ENCODE data around the gene LAMB3.

LAMB3 gene

GRCh38 chr1:209626346-209627026, 25.7 kb downstream of the LAMB3 start:
- FAIRE-seq = no peak
- TF ChIP-seq TAF1 (IDR thresholded peaks at IDR 0.05; ENCODE audit: low read depth, low read length) = no peak
- TF ChIP-seq POLR2AphosphoS5 (IDR thresholded peaks at IDR 0.05; ENCODE audit: low read depth, low read length) = no peak
- TF ChIP-seq POLR2A (IDR thresholded peaks at IDR 0.05; ENCODE audit: low read depth, low read length) = no peak
- TF ChIP-seq SPI1 (IDR thresholded peaks at IDR 0.05; ENCODE audit: low read depth, low read length) = no peak
- TF ChIP-seq PAX5 (IDR thresholded peaks at IDR 0.05; ENCODE audit: insufficient read depth, low read length, severe bottlenecking) = no peak
- no peak for DNase-seq (ENCODE audit: insufficient read length, low spot score)

- FAIRE-seq = no peak
- no peak for DNase-seq (ENCODE audit: insufficient read length, low spot score)
- TF ChIP-seq POU2F2 (IDR thresholded peaks at IDR 0.05; ENCODE audit: low read depth, low read length) (no peak), POLR2AphosphoS5 (IDR thresholded peaks at IDR 0.05; ENCODE audit: low read depth, low read length) (no peak), SPI1 (IDR thresholded peaks at IDR 0.05; ENCODE audit: low read depth, low read length) (no peak), POLR2A (IDR thresholded peaks at IDR 0.05; ENCODE audit: low read depth, low read length) (no peak), TAF1 (IDR thresholded peaks at IDR 0.05; ENCODE audit: low read depth, low read length) (no peak), PAX5 (IDR thresholded peaks at IDR 0.05; ENCODE audit: insufficient read depth, low read length, severe bottlenecking) (no peak)
Measured at GRCh38 chr1:209625791-209626285, 26.4 kb downstream of the LAMB3 start.

GRCh38 chr1:209624558-209625549, 27.4 kb downstream of the LAMB3 start:
- TF ChIP-seq POLR2A (IDR thresholded peaks at IDR 0.05; ENCODE audit: low read depth, low read length) = no peak
- TF ChIP-seq POU2F2 (IDR thresholded peaks at IDR 0.05; ENCODE audit: low read depth, low read length) = no peak
- no peak for TF ChIP-seq POLR2AphosphoS5 (IDR thresholded peaks at IDR 0.05; ENCODE audit: low read depth, low read length)
- no peak for TF ChIP-seq TAF1 (IDR thresholded peaks at IDR 0.05; ENCODE audit: low read depth, low read length)
- TF ChIP-seq SPI1 (IDR thresholded peaks at IDR 0.05; ENCODE audit: low read depth, low read length) = no peak
- TF ChIP-seq PAX5 (IDR thresholded peaks at IDR 0.05; ENCODE audit: insufficient read depth, low read length, severe bottlenecking) = no peak
- DNase-seq (ENCODE audit: insufficient read length, low spot score) (no peak), FAIRE-seq (no peak)

GRCh38 chr1:209622841-209623829, 29.1 kb downstream of the LAMB3 start:
- TF ChIP-seq POLR2A (IDR thresholded peaks at IDR 0.05; ENCODE audit: low read depth, low read length) (no peak), PAX5 (IDR thresholded peaks at IDR 0.05; ENCODE audit: insufficient read depth, low read length, severe bottlenecking) (no peak), TAF1 (IDR thresholded peaks at IDR 0.05; ENCODE audit: low read depth, low read length) (no peak), POLR2AphosphoS5 (IDR thresholded peaks at IDR 0.05; ENCODE audit: low read depth, low read length) (no peak), POU2F2 (IDR thresholded peaks at IDR 0.05; ENCODE audit: low read depth, low read length) (no peak), SPI1 (IDR thresholded peaks at IDR 0.05; ENCODE audit: low read depth, low read length) (no peak)
- DNase-seq (ENCODE audit: insufficient read length, low spot score) = no peak
- no peak for FAIRE-seq

- TF ChIP-seq POU2F2 (IDR thresholded peaks at IDR 0.05; ENCODE audit: low read depth, low read length) (no peak), PAX5 (IDR thresholded peaks at IDR 0.05; ENCODE audit: insufficient read depth, low read length, severe bottlenecking) (no peak), POLR2A (IDR thresholded peaks at IDR 0.05; ENCODE audit: low read depth, low read length) (no peak), SPI1 (IDR thresholded peaks at IDR 0.05; ENCODE audit: low read depth, low read length) (no peak), TAF1 (IDR thresholded peaks at IDR 0.05; ENCODE audit: low read depth, low read length) (no peak), POLR2AphosphoS5 (IDR thresholded peaks at IDR 0.05; ENCODE audit: low read depth, low read length) (no peak)
- DNase-seq (ENCODE audit: insufficient read length, low spot score) (no peak), FAIRE-seq (no peak)
Measured at GRCh38 chr1:209621741-209622655, 30.2 kb downstream of the LAMB3 start.

- FAIRE-seq = no peak
- no peak for DNase-seq (ENCODE audit: insufficient read length, low spot score)
- TF ChIP-seq PAX5 (IDR thresholded peaks at IDR 0.05; ENCODE audit: insufficient read depth, low read length, severe bottlenecking) (no peak), POLR2AphosphoS5 (IDR thresholded peaks at IDR 0.05; ENCODE audit: low read depth, low read length) (no peak), POU2F2 (IDR thresholded peaks at IDR 0.05; ENCODE audit: low read depth, low read length) (no peak), POLR2A (IDR thresholded peaks at IDR 0.05; ENCODE audit: low read depth, low read length) (no peak), SPI1 (IDR thresholded peaks at IDR 0.05; ENCODE audit: low read depth, low read length) (no peak), TAF1 (IDR thresholded peaks at IDR 0.05; ENCODE audit: low read depth, low read length) (no peak)
Measured at GRCh38 chr1:209621286-209621685, 30.9 kb downstream of the LAMB3 start.

- no peak for DNase-seq (ENCODE audit: insufficient read length, low spot score)
- no peak for FAIRE-seq
- TF ChIP-seq TAF1 (IDR thresholded peaks at IDR 0.05; ENCODE audit: low read depth, low read length) = no peak
- TF ChIP-seq POLR2AphosphoS5 (IDR thresholded peaks at IDR 0.05; ENCODE audit: low read depth, low read length) = no peak
- TF ChIP-seq SPI1 (IDR thresholded peaks at IDR 0.05; ENCODE audit: low read depth, low read length) = no peak
- TF ChIP-seq POLR2A (IDR thresholded peaks at IDR 0.05; ENCODE audit: low read depth, low read length) = no peak
- TF ChIP-seq POU2F2 (IDR thresholded peaks at IDR 0.05; ENCODE audit: low read depth, low read length) = no peak
- TF ChIP-seq PAX5 (IDR thresholded peaks at IDR 0.05; ENCODE audit: insufficient read depth, low read length, severe bottlenecking) = no peak
Measured at GRCh38 chr1:209620487-209620884, 31.7 kb downstream of the LAMB3 start.
